IPS DF 19.7 (cell line): ENCODE data around the gene NDUFAF8.

Experiments used
- DNase-seq: peaks from one replicate; pipeline ENCODE4 v3.0.0-alpha.2; 2013; ENCODE audit warnings: low read depth, low spot score

The NDUFAF8 gene

DNA sequence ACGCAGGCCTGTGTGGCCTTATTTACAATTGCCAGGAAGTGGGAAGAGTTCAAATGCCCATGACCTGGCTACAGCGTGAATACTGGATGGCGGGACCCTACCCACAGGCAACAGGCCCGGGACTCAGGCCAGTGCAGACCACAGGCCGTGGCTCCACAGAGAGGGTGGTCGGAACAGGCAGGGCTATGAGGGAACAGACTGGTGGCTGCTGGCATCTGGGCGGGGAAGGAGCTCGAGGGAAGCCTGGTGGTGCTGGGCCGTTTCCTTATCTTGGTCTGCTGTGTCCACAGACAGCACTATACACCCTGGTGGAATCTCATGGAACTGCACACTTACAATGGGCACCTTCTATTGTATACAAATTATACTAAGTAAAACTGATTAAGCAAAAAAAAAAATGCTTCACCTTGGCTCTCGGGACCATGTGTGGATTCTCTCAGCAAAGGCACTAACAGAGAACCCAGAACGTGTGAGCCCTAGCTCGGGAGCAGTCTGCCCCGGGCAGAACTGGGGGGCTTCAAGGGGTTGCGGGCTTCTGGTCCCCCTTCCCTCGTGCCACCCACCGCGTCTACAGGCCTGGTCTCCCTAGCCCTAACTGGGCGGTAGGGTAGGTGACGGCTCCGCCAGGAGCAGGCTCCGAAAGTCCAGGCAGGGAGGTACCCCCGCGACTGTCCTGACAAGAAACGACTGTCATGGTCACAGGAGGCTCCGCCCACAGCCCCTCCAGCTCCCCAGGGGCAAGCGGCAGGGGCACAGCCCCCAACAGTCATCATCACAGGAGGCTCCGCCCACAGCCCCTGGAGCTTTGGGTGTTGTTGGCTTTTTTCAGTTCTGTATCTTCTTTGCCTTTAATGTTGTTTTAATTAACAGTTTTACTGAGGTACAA, 38.2 kb upstream of the NDUFAF8 start:
- no peak for DNase-seq

GRCh38 chr17:81202318-81202717, 36.8 kb upstream of the NDUFAF8 start:
- no peak for DNase-seq

DNA sequence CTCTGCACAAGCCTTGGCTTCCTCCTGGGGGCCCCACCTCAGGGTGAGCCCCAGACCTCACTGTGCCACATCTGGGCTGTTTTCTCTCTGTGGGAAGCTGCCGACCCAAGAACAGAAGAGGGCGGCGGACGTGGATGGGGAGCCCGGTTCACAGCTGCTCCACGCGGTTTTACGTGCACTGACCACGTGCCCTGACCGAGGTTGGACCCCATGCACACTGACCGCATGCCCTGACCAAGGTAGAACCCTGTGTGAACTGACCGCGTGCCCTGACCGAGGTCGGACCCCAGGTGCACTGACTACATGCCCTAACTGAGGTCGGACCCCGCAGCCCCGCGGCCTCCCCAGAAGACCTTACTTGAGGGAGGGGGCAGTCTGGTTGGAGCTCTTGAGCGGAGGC, 36.0 kb upstream of the NDUFAF8 start:
- DNase-seq, result no peak

- no peak for DNase-seq
These were observed 34.5 kb upstream of the NDUFAF8 start for GRCh38 chr17:81204578-81204977.

GRCh38 chr17:81206166-81206565, 33.0 kb upstream of the NDUFAF8 start:
- no peak for DNase-seq

GRCh38 chr17:81206657-81207056, 32.5 kb upstream of the NDUFAF8 start:
- no peak for DNase-seq

- DNase-seq, result no peak
These were observed 31.2 kb upstream of the NDUFAF8 start for GRCh38 chr17:81207610-81208581.

DNA sequence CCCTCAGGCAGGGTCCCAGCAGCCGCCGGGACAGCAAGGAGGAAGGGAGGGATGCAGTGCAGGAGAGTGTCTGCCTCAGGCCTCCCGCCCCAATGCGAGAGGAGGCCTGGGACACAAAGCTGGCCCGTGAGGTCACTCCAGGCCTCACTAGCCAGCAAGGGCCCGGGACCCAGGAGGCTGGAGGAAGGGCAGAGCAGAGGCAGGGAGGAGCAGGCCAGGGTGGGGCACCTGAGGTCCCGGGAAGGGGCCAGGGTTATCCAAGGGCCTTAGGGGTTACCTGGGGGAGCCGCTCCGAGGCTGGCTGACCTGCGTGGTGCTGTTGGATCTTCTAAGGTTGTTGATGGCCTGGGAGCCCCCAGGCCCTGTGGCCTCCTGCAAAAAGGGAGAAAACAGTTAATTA, 30.5 kb upstream of the NDUFAF8 start:
- DNase-seq, result no peak

GRCh38 chr17:81209141-81209540, 30.0 kb upstream of the NDUFAF8 start:
- DNase-seq, result no peak

DNA sequence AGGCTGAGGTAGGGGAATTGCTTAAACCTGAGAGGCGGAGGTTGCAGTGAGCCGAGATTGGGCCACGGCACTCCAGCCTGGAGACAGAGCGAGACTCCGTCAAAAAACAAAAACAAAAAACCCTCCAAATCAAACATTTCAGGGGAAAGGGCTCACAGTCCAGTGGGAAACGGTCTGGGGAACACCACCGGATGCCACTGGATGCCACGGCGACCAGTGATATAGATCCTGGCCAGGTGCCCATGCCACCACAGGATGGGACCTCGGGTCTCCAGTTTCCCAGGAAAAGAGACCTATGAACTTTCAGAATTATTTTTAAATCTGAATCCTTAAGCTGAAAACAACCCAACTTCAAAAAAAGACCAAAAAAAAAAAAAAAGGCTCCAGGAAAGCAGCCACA, 28.7 kb upstream of the NDUFAF8 start:
- DNase-seq, result no peak

GRCh38 chr17:81210868-81211267, 28.2 kb upstream of the NDUFAF8 start:
- DNase-seq, result no peak

- no peak for DNase-seq
These were observed 26.8 kb upstream of the NDUFAF8 start for GRCh38 chr17:81212365-81212764.

GRCh38 chr17:81213978-81214377, 25.1 kb upstream of the NDUFAF8 start:
- no peak for DNase-seq

- DNase-seq, result no peak
These were observed 21.6 kb upstream of the NDUFAF8 start for GRCh38 chr17:81217491-81217890.

DNA sequence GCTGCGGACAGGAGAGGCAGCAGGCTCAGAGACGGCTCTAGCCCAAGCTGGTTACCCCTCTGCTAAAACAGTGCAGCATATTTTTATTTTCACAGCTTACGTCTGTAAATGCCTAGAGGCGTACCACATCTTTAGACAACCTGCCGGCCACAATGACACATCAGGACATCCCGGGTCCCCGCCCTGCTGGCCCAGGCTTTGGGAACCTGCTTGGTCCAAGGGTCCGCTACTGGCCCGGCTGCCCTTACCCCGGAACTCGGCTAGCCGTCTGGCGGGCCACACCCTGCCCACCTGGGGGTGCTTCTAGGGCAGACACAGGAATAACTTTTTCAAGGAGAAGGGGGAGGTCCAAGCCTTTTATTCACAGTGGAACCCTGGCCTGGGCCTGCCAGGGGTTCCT, 20.7 kb upstream of the NDUFAF8 start:
- DNase-seq, result no peak

DNA sequence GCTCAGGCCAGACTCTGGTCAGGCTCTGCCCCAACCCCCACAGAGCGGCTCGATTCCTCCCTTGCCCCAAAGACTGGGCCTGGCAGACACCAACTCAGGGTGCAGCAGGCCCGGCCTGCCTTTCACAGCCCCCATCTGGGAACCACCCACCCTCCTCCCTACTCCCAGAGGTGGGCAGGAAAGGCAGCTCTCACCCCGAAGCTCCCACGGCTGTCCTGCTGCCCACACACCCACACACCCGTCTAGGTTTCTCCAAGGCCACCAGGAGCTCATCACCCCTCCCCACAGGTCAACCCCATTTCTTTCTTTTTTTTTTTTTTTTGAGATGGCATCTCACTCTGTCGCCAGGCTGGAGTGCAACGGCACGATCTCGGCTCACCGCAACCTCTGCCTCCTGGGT, 20.1 kb upstream of the NDUFAF8 start:
- no peak for DNase-seq

- DNase-seq, result no peak
These were observed 19.5 kb upstream of the NDUFAF8 start for GRCh38 chr17:81219476-81220180.

DNA sequence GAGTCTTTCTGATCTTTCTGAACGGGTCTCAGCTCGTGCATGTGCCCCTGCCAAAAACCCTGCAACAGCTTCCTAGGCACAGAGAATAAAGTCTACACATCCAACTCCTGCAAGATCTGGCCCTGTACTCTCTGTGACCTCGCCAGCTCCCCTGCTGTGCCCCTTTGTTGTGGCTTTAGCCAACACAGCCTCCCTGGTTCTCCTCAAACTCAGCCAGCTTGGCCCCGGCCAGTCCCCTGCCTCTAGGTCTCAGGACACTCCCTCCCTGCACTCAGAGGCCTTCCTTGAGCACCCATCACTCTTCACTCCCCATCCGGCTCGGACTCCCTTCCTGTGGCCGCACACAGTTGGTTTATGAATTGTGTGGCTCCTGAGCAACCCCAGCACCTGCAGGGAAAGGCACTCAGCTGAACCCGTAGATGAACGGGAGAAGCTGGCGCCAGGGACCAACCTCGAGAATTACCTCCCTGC, 17.7 kb upstream of the NDUFAF8 start:
- no peak for DNase-seq

- no peak for DNase-seq
These were observed 17.1 kb upstream of the NDUFAF8 start for GRCh38 chr17:81221842-81222619.

GRCh38 chr17:81222620-81222905, 16.6 kb upstream of the NDUFAF8 start:
- no peak for DNase-seq
